K562 (cell line): ENCODE measurements around the gene HP. TPM values are rescaled to one million over a fixed set of nuclear protein-coding genes. Genes with fewer than 3 reads are reported as not detected.

Experiments used
- ARID3A ChIP-seq: IDR thresholded peaks from 2 replicates; pipeline ENCODE4 v1.6.1; 2012; ENCODE audit warnings: low read depth, low read length, improper control_type of control experiment, borderline replicate concordance
- CHD7 ChIP-seq: fragments of 200-600 bp; sonication (generic); IDR thresholded peaks from one replicate; pipeline ENCODE4 v1.6.1; 2012; ENCODE audit warnings: mild to moderate bottlenecking, low read depth, low read length, inconsistent platforms
- GABPA ChIP-seq: fragments of 200-800 bp; sonication (Bioruptor generic); conservative IDR thresholded peaks from 2 replicates; pipeline ENCODE4 v1.6.1; 2016; ENCODE audit warnings: low read depth, missing genetic modification characterization, missing compliant biosample characterization
- HES1 ChIP-seq: fragments of 450-650 bp; IDR thresholded peaks from 2 replicates; pipeline ENCODE4 v1.6.1; 2016; ENCODE audit warnings: low read depth, mild to moderate bottlenecking, moderate library complexity
- NCOA2 ChIP-seq, 2 experiments: fragments of 450-650 bp; IDR thresholded peaks; 2 replicates each; pipeline ENCODE4 v1.6.1; 2018; ENCODE audit warnings: mild to moderate bottlenecking in 2 of 2, moderate library complexity in 1 of 2; ENCODE audit not compliant: partially characterized antibody in 2 of 2
- OTX1 ChIP-seq: fragments of 450-650 bp; formaldehyde crosslinking; IDR thresholded peaks from 2 replicates; pipeline ENCODE4 v1.4.0; 2022; ENCODE audit warnings: mild to moderate bottlenecking
- SETDB1 ChIP-seq: IDR thresholded peaks from one replicate; pipeline ENCODE4 v1.6.1; 2012; ENCODE audit warnings: low read length, control low read depth, inconsistent platforms
- SMARCC2 ChIP-seq: fragments of 450-650 bp; IDR thresholded peaks from 2 replicates; pipeline ENCODE4 v1.6.1; 2017; ENCODE audit warnings: antibody characterized with exemption, moderate library complexity, mild to moderate bottlenecking, low read depth
- TARDBP ChIP-seq: fragments of 450-650 bp; IDR thresholded peaks from 2 replicates; pipeline ENCODE4 v1.6.1; 2016
- XRCC4 ChIP-seq: IDR thresholded peaks from one replicate; pipeline ENCODE4 v1.6.1; 2011; ENCODE audit not compliant: insufficient read depth, insufficient read length; ENCODE audit errors: extremely low read depth
- ZBTB9 ChIP-seq: fragments of 450-650 bp; formaldehyde crosslinking; IDR thresholded peaks from 2 replicates; pipeline ENCODE4 v1.4.0; 2020; ENCODE audit warnings: mild to moderate bottlenecking, moderate library complexity
- ZC3H8 ChIP-seq: fragments of 450-650 bp; IDR thresholded peaks from 2 replicates; pipeline ENCODE4 v1.6.1; 2017
- ZNF551 ChIP-seq: fragments of 250-450 bp; sonication (Bioruptor Pico); IDR thresholded peaks from 2 replicates; pipeline ENCODE4 v1.5.0; 2021; ENCODE audit warnings: mild to moderate bottlenecking, moderate library complexity
- polyA plus RNA-seq, 8 experiments: library from polyadenylated mRNA; depleted of rRNA in 4 of 8; stranded (reverse) in 5 of 8; unstranded in 3 of 8; fragments of >200 nt; fragmentation: Nextera tagmentation in 2 of 8; fragmentation: Illumina TruSeq in 1 of 8; extraction: Ambion mirVana in 2 of 8; extraction: Trizol in 1 of 8; gene quantifications; 2 replicates each; pipeline versions ENCODE4 v1.2.1 to v1.2.3, GENCODE V29; 2011 to 2014; ENCODE audit warnings: inconsistent platforms in 1 of 8, missing spikeins in 1 of 8
- total RNA-seq, 7 experiments: library from RNA; depleted of rRNA in 6 of 7; stranded (reverse); fragments of >200 nt in 6 of 7; fragmentation: Illumina TruSeq in 2 of 7; extraction: Trizol in 2 of 7; gene quantifications; 2 replicates each; pipeline versions ENCODE4 v1.2.1 to v1.2.3, GENCODE V29; 2011 to 2021; ENCODE audit warnings: low replicate concordance in 1 of 7

Gene HP
- total and polyA plus RNA-seq, 9 of the 15 experiments (the other 6 are each of a cell fraction or from before 2014, with no cell fraction given) = 0.04 to 8.7 TPM; not detected in 7

- TF ChIP-seq CHD7 (no peak), GABPA (tag) (peak; percentile 85), ZC3H8 (no peak), SETDB1 (no peak), ZBTB9 (no peak), ARID3A (no peak), SMARCC2 (no peak), ZNF551 (CRISPR knock-in tag) (no peak), XRCC4 (no peak), OTX1 (no peak), NCOA2 (IDR thresholded peaks at IDR 0.05; ENCODE audit: partially characterized antibody in 2 of 2) (no peak), TARDBP (no peak), HES1 (no peak)
These were observed 45.7 kb upstream of the HP start, which contains the start of gene DHODH (continued) for GRCh38 chr16:72008424-72009216.
